Activated CD4-positive, CD25-positive, alpha-beta regulatory T cell treated with anti-CD3 and anti-CD28 coated beads, Interleukin-2, amount 50 U/mL, for 72 hours (primary cell): ENCODE data around the gene CD44.

Experiments
- DNase-seq: peaks from one replicate; pipeline ENCODE4 v3.0.0; 2021

The CD44 gene

GRCh38 chr11:35141071-35141470 is 2.1 kb downstream of the CD44 start:
- no peak for DNase-seq

GRCh38 chr11:35141571-35141971 is 2.6 kb downstream of the CD44 start:
- no peak for DNase-seq

GRCh38 chr11:35142481-35143075 is 3.6 kb downstream of the CD44 start:
- no peak for DNase-seq

GRCh38 chr11:35143297-35144135 is 4.5 kb downstream of the CD44 start:
- no peak for DNase-seq

- peak; percentile 66 for DNase-seq
Measured at GRCh38 chr11:35144136-35144741, 5.3 kb downstream of the CD44 start.

GRCh38 chr11:35144806-35145205 is 5.8 kb downstream of the CD44 start:
- no peak for DNase-seq

GRCh38 chr11:35145271-35145670 is 6.3 kb downstream of the CD44 start:
- peak; percentile 63 for DNase-seq

GRCh38 chr11:35146074-35146521 is 7.1 kb downstream of the CD44 start:
- DNase-seq, result peak; percentile 68

- DNase-seq, result no peak
Measured at GRCh38 chr11:35146711-35147110, 7.7 kb downstream of the CD44 start.

GRCh38 chr11:35147235-35147634 is 8.3 kb downstream of the CD44 start:
- DNase-seq, result no peak

- DNase-seq, result no peak
Measured at GRCh38 chr11:35148163-35148837, 9.3 kb downstream of the CD44 start.

- no peak for DNase-seq
Measured at GRCh38 chr11:35150454-35150853, 11.5 kb downstream of the CD44 start.

- no peak for DNase-seq
Measured at GRCh38 chr11:35151241-35151640, 12.3 kb downstream of the CD44 start.

GRCh38 chr11:35151683-35152280 is 12.8 kb downstream of the CD44 start:
- DNase-seq, result no peak

- DNase-seq, result no peak
Measured at GRCh38 chr11:35152575-35152974, 13.6 kb downstream of the CD44 start.

- DNase-seq, result no peak
Measured at GRCh38 chr11:35153280-35153679, 14.3 kb downstream of the CD44 start.

- no peak for DNase-seq
Measured at GRCh38 chr11:35154952-35155351, 16.0 kb downstream of the CD44 start.

- DNase-seq, result no peak
Measured at GRCh38 chr11:35155677-35156076, 16.7 kb downstream of the CD44 start.

GRCh38 chr11:35157814-35158700 is 19.1 kb downstream of the CD44 start:
- DNase-seq, result no peak

- DNase-seq, result no peak
Measured at GRCh38 chr11:35158701-35159510, 19.9 kb downstream of the CD44 start.

- no peak for DNase-seq
Measured at GRCh38 chr11:35160246-35160824, 21.4 kb downstream of the CD44 start.
